ENCODE data around the gene UCP3.

GRCh38 chr11:74050465-74050864, 41.6 kb upstream of the UCP3 start:
- TF ChIP-seq CTCF (IDR thresholded peaks at IDR 0.05 in 2 of 3, conservative IDR thresholded peaks at IDR 0.05 in 1 of 3; ENCODE audit: borderline replicate concordance in 1 of 3, insufficient read depth in 1 of 3, low read depth in 2 of 3, low read length in 2 of 3): no peak
- no peak for TF ChIP-seq EZH2 (IDR thresholded peaks at IDR 0.05)
- TF ChIP-seq EZH2phosphoT487 (IDR thresholded peaks at IDR 0.05; ENCODE audit: borderline replicate concordance): no peak
- TF ChIP-seq POLR2A (IDR thresholded peaks at IDR 0.05; ENCODE audit: borderline replicate concordance, extremely low read depth, insufficient read depth, insufficient read length): no peak
- TF ChIP-seq MAX (IDR thresholded peaks at IDR 0.05): no peak
- TF ChIP-seq ZNF274 (IDR thresholded peaks at IDR 0.05; ENCODE audit: low read depth, low read length): no peak
- TF ChIP-seq POLR2AphosphoS5 (IDR thresholded peaks at IDR 0.05; ENCODE audit: low read depth, low read length): no peak
- TF ChIP-seq SRF (IDR thresholded peaks at IDR 0.05; ENCODE audit: low read depth): no peak
- no peak for TF ChIP-seq JUND (IDR thresholded peaks at IDR 0.05)
- TF ChIP-seq YY1 (IDR thresholded peaks at IDR 0.05; ENCODE audit: extremely low read depth, insufficient replicate concordance, low read depth, low read length): no peak

All from HCT116 (cell line).